NOMO-1 (cell line): ENCODE data around the gene SRPK2.
"Not testable (repeated sequence)": the region's sequence is repeated elsewhere in the genome, so short reads cannot be mapped to it uniquely, and the experiment has no call there.

Experiments
- DNase-seq, 2 experiments: peaks; one replicate each; lab custom pipeline; 2025; ENCODE audit not compliant: unreplicated experiment in 2 of 2; lab: John Stamatoyannopoulos, UW

SRPK2 gene

GRCh38 chr7:105268511-105269392 lies 120.0 kb downstream of the SRPK2 start:
- peak; percentile 4 to 36 for DNase-seq

GRCh38 chr7:105268056-105268455 lies 120.7 kb downstream of the SRPK2 start:
- DNase-seq = no peak

- DNase-seq = no peak
These were observed 121.5 kb downstream of the SRPK2 start for GRCh38 chr7:105267244-105267643.

GRCh38 chr7:105264707-105265106 lies 124.0 kb downstream of the SRPK2 start:
- no peak for DNase-seq

- no peak for DNase-seq
These were observed 127.0 kb downstream of the SRPK2 start for GRCh38 chr7:105261689-105262088.

GRCh38 chr7:105260201-105260871 lies 128.4 kb downstream of the SRPK2 start:
- not testable (repeated sequence) for DNase-seq

- not testable (repeated sequence) for DNase-seq
These were observed 129.8 kb downstream of the SRPK2 start for GRCh38 chr7:105258919-105259318.

GRCh38 chr7:105257338-105257737 lies 131.4 kb downstream of the SRPK2 start:
- no peak for DNase-seq

- DNase-seq = no peak
These were observed 131.9 kb downstream of the SRPK2 start for GRCh38 chr7:105256761-105257231.

GRCh38 chr7:105250706-105251105 lies 138.0 kb downstream of the SRPK2 start:
- no peak for DNase-seq

- DNase-seq = no peak
These were observed 138.5 kb downstream of the SRPK2 start for GRCh38 chr7:105250239-105250638.

GRCh38 chr7:105249216-105249615 lies 139.5 kb downstream of the SRPK2 start:
- DNase-seq = no peak

- no peak for DNase-seq
These were observed 142.0 kb downstream of the SRPK2 start for GRCh38 chr7:105246679-105247078.

GRCh38 chr7:105246256-105246655 lies 142.5 kb downstream of the SRPK2 start:
- no peak for DNase-seq

- DNase-seq = no peak
These were observed 143.2 kb downstream of the SRPK2 start for GRCh38 chr7:105245398-105246114.

GRCh38 chr7:105244594-105244993 lies 144.1 kb downstream of the SRPK2 start:
- DNase-seq = no peak

- no peak for DNase-seq
These were observed 147.5 kb downstream of the SRPK2 start for GRCh38 chr7:105241198-105241597.

GRCh38 chr7:105238198-105238765 lies 150.4 kb downstream of the SRPK2 start:
- DNase-seq = no peak

- no peak for DNase-seq
These were observed 153.8 kb downstream of the SRPK2 start for GRCh38 chr7:105234886-105235285.

- not testable (repeated sequence) for DNase-seq
These were observed 155.9 kb downstream of the SRPK2 start for GRCh38 chr7:105232829-105233291.

GRCh38 chr7:105230486-105230885 lies 158.2 kb downstream of the SRPK2 start:
- DNase-seq = no peak
